Measurements from ENCODE around the gene RRP7A.
"Not testable (repeated sequence)": the region's sequence is repeated elsewhere in the genome, so short reads cannot be mapped to it uniquely, and the experiment has no call there.

Gene RRP7A

DNA sequence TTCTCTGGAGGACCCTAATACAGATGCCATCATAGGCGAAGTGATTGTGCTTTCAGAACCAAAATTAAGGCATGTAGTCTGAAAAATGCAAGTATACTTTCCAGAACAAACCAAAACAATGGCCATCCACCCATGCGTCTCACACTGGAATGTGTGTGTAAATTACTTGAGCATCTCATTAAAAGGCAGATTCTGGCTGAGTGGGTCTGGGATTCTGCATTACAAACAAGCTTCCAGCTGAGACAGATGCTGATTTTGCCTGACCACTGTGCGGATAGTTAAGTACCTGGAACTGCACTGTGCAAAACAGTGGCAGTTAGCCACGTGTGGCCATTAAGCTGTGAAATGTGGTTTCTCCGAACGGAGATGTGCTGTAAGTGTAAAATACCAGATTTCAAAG lies 26.2 kb downstream of the RRP7A start:
- no peak for DNase-seq

- no peak for DNase-seq
Measured at GRCh38 chr22:42492323-42492690, 27.3 kb downstream of the RRP7A start.

DNA sequence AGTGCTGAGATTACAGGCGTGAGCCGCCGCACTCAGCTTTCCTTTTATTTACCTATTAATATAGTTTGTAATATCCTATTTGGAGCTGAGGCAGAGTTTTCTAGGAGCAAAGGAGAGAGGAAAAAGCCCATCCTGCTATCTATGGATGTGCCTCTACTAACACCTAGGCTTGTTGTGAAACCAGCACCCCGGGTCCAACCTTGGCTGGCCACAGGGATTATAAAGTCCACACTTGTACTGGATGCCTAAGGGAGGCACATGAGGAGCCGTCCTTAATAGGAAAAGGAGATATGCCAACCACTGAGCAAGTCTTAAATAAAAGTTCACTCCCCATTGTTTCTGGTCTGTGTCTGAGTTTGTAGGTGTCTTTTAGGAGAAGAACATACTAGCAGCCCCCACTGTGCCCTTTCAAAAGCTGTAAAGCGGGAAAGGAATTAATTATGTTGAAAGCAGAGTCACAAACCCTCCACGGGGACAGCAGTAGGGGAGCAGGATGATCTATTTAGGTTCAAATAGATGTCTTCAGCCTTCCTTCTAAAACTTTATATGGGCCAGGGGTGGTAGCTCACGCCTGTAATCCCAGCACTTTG lies 29.3 kb downstream of the RRP7A start:
- no peak for DNase-seq

GRCh38 chr22:42489000-42489399 lies 30.6 kb downstream of the RRP7A start:
- DNase-seq: no peak

- DNase-seq: no peak
Measured at GRCh38 chr22:42484506-42484905, 35.1 kb downstream of the RRP7A start.

DNA sequence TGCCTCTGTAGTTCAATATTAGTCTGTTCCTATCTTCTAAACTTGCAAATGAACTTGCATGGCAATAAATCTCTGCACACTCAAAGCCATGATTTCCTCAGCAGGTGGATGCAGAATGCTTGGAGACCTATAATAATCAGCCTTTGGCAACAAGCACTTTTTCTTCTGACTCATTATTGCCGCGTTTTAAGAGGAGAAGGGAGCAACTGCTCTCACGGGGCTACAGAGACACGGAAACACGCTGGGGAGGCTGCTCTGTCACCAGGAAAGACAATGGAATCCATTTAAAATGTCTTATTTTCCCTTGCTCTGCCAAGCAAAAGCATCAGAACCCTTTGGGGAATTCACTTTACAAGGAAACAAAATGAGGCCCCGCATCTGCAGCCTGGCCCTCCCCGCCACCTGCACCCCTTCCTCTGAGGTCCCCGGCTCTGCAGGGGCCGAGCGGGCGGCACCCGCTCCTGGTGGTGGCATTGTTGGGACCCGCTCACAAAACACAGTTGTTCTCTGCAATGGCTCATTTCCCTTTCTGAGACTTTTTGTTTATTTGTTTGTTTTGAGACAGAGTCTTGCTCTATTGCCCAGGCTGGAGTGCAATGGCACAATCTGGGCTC lies 35.9 kb downstream of the RRP7A start:
- DNase-seq: not testable (repeated sequence)

- DNase-seq: no peak
Measured at GRCh38 chr22:42475122-42475521, 44.5 kb downstream of the RRP7A start.

DNA sequence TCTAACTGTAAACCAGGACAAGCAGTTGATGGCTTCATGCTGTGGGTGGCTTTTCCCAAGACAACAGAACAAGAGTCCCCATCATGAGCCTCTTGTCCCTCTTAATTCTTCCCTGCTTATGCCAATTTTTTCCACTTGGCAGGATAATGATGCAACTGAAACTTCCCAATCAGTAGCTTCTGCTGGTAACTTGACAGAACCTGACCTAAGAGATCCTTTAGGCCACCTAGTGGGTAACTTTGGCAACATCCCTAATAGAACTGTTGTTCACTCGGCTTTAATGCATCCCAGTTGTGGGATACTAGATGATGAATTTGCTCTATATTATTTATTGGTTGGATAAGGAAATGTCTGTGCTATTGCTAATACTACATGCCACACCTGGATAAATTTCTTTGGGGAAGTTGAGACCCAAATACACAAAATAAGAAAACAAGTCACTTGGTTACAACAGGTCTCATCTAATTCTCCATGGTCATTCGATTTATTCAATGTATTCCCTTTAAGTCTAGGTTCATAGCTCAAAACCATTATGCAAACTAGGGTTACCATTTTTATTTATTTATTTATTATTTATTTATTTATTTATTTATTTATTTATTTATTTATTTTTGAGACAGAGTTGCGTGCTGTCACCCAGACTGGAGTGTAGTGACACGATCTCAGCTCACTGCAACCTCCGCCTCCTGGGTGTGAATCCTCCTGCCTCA lies 46.0 kb downstream of the RRP7A start:
- DNase-seq: no peak

- no peak for DNase-seq
Measured at GRCh38 chr22:42472671-42473070, 46.9 kb downstream of the RRP7A start.

GRCh38 chr22:42471441-42471840 lies 48.2 kb downstream of the RRP7A start:
- DNase-seq: no peak

GRCh38 chr22:42470366-42471082 lies 49.1 kb downstream of the RRP7A start:
- DNase-seq: no peak

GRCh38 chr22:42468841-42469240 lies 50.8 kb downstream of the RRP7A start:
- no peak for DNase-seq

GRCh38 chr22:42462016-42462415 lies 57.6 kb downstream of the RRP7A start:
- DNase-seq: peak; percentile 9

DNA sequence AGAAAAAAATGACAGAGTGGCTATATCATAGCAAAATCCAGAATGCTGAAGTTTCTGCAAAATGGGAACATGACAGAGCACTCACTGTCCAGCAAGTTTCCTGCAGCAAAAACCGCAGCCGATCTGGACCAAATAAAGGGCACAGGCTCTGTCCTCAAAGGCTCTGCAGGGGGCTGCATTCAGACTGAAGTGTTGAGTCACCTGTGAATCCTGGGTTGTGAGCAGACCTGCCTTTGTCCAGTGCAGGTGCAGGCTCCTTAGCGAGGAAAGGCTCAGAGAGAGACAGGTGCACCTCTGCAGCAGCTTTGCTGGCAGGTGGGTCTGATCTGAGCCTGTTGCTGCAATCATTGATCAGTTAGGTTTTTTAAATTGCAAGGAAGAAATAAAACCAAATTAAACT lies 58.1 kb downstream of the RRP7A start:
- DNase-seq: peak; percentile 79
